Endothelial cell of umbilical vein (primary cell): ENCODE results near the gene USP33. TPM values are rescaled to one million over a fixed set of nuclear protein-coding genes. Genes with fewer than 3 reads are reported as not detected.

Experiments used
- BruUV-seq: library from RNA; stranded (reverse); fragments of 400-500 nt; replicated peaks from 2 replicates; lab custom pipeline; 2021; lab: Mats Ljungman, UMichigan
- CTCF ChIA-PET: fragments of 300-600, 350-600 bp; sonication (Branson Sonifier 250); formaldehyde crosslinking; loops from one replicate; lab custom pipeline; 2021; ENCODE audit warnings: antibody characterized with exemption, inconsistent platforms; lab: Charles Lee
- POLR2A ChIA-PET: fragments of 300-600, 350-600 bp; sonication (Branson Sonifier 250); formaldehyde crosslinking; loops from one replicate; lab custom pipeline; 2021; ENCODE audit warnings: antibody characterized with exemption, inconsistent platforms; lab: Charles Lee
- DNase-seq: peaks from one replicate; pipeline ENCODE4 v3.0.0-alpha.2; 2011; ENCODE audit warnings: low read depth, low spot score
- FAIRE-seq: peaks from 2 replicates; lab custom pipeline; 2011; peaks lifted over from hg19 to GRCh38; lab: Jason Lieb, UNC
- H2AFZ ChIP-seq: 2 replicates; pipeline ENCODE4 v1.6.0; 2012; ENCODE audit warnings: low read depth, low read length, control low read depth, inconsistent platforms
- H3K27ac ChIP-seq: 2 replicates; pipeline ENCODE4 v1.5.1; 2011; ENCODE audit warnings: low read depth, mild to moderate bottlenecking, control low read depth, low read length, moderate library complexity; ENCODE audit not compliant: insufficient read depth
- H3K27me3 ChIP-seq, 2 experiments: 2 replicates each; pipeline versions ENCODE4 v1.6.0 to v1.6.1; 2011; ENCODE audit warnings: low read length in 2 of 2, mixed read lengths in 1 of 2; ENCODE audit not compliant: control insufficient read depth in 2 of 2, insufficient read depth in 2 of 2
- H3K36me3 ChIP-seq, 2 experiments: 2 replicates in 1 of 2; 3 replicates in 1 of 2; pipeline ENCODE4 v1.5.1; 2011; ENCODE audit warnings: low read length in 2 of 2, mild to moderate bottlenecking in 1 of 2, moderate library complexity in 1 of 2; ENCODE audit not compliant: control insufficient read depth in 2 of 2, insufficient read depth in 2 of 2; ENCODE audit errors: extremely low read depth in 1 of 2
- H3K4me1 ChIP-seq: 3 replicates; pipeline ENCODE4 v1.5.1; 2011; ENCODE audit warnings: mild to moderate bottlenecking, low read length; ENCODE audit not compliant: control insufficient read depth, insufficient read depth; ENCODE audit errors: extremely low read depth
- H3K4me2 ChIP-seq: 2 replicates; pipeline ENCODE4 v1.6.1; 2011; ENCODE audit warnings: low read length, control low read depth, mixed read lengths; ENCODE audit not compliant: insufficient read depth
- H3K4me3 ChIP-seq, 3 experiments: fragments of 200-600 bp in 1 of 3; sonication (generic), shearing (Covaris generic) in 1 of 3; replicated peaks in 1 of 3; 2 replicates each; pipeline ENCODE4 v1.5.1; 2011 to 2016; ENCODE audit warnings: control low read depth in 3 of 3, low read length in 3 of 3, mild to moderate bottlenecking in 2 of 3, inconsistent platforms in 1 of 3, low read depth in 1 of 3, moderate library complexity in 1 of 3; ENCODE audit not compliant: insufficient read depth in 1 of 3
- H3K79me2 ChIP-seq: 2 replicates; pipeline ENCODE4 v1.6.0; 2012; ENCODE audit warnings: low read length, inconsistent platforms; ENCODE audit not compliant: control insufficient read depth, insufficient read depth
- H3K9ac ChIP-seq: replicated peaks from 2 replicates; pipeline ENCODE3; 2011; ENCODE audit warnings: low read length, control low read depth; ENCODE audit not compliant: insufficient read depth; ENCODE audit errors: extremely low read depth
- H3K9me1 ChIP-seq: replicated peaks from 3 replicates; pipeline ENCODE4 v1.6.0; 2011; ENCODE audit warnings: mild to moderate bottlenecking, low read length; ENCODE audit not compliant: control insufficient read depth, insufficient read depth; ENCODE audit errors: extremely low read depth
- H3K9me3 ChIP-seq: replicated peaks from 2 replicates; pipeline ENCODE4 v1.5.1; 2012; ENCODE audit warnings: low read length, inconsistent platforms; ENCODE audit not compliant: control insufficient read depth, insufficient read depth
- H4K20me1 ChIP-seq: replicated peaks from 2 replicates; pipeline ENCODE3; 2011; ENCODE audit warnings: mild to moderate bottlenecking, low read length; ENCODE audit not compliant: control insufficient read depth, insufficient read depth; ENCODE audit errors: extremely low read depth
- EZH2 ChIP-seq: IDR thresholded peaks from 2 replicates; pipeline ENCODE4 v1.6.1; 2012; ENCODE audit warnings: borderline replicate concordance, low read depth, mild to moderate bottlenecking, moderate library complexity, low read length, inconsistent platforms; ENCODE audit not compliant: severe bottlenecking
- FOS ChIP-seq: IDR thresholded peaks from 2 replicates; pipeline ENCODE4 v1.6.1; 2011; ENCODE audit warnings: mild to moderate bottlenecking, low read length, moderate library complexity, borderline replicate concordance; ENCODE audit not compliant: insufficient read depth
- GATA2 ChIP-seq: IDR thresholded peaks from 2 replicates; pipeline ENCODE4 v1.7.0; 2011; ENCODE audit warnings: low read depth, mild to moderate bottlenecking, moderate library complexity, mixed read lengths, low read length; ENCODE audit not compliant: insufficient read length, insufficient read depth
- JUN ChIP-seq: IDR thresholded peaks from 2 replicates; pipeline ENCODE4 v1.6.1; 2011; ENCODE audit warnings: borderline replicate concordance, low read depth; ENCODE audit not compliant: insufficient read length, insufficient read depth
- MYC ChIP-seq: IDR thresholded peaks from one replicate; pipeline ENCODE4 v1.6.1; 2011; ENCODE audit warnings: mild to moderate bottlenecking, low read depth, low read length
- POLR2A ChIP-seq: IDR thresholded peaks from 2 replicates; pipeline ENCODE4 v1.6.1; 2012; ENCODE audit warnings: low read depth, mild to moderate bottlenecking, control low read depth, low read length
- POLR2AphosphoS5 ChIP-seq: IDR thresholded peaks from 2 replicates; pipeline ENCODE4 v1.6.1; 2012; ENCODE audit warnings: low read depth, mild to moderate bottlenecking, control low read depth, low read length, moderate library complexity; ENCODE audit not compliant: insufficient read depth
- dilution Hi-C: fragments of 300-500 bp; cut with MboI; formaldehyde crosslinking; loops from one replicate; pipeline ENCODE4 v1.15.0; 2019; ENCODE audit warnings: low sequenced_read_pairs; ENCODE audit not compliant: extremely low pct_ligation_motif_present
- intact Hi-C: fragments of 100-400 bp; cut with micrococcal nuclease; formaldehyde crosslinking; loops from one replicate; pipeline ENCODE4 v1.10.0; 2022
- polyA plus RNA-seq, 4 experiments: library from polyadenylated mRNA; depleted of rRNA in 3 of 4; stranded (reverse) in 3 of 4; unstranded in 1 of 4; fragments of >200 nt; gene quantifications; 2 replicates each; pipeline versions ENCODE4 v1.2.1 to v1.2.3, GENCODE V29; 2011 to 2012; ENCODE audit warnings: missing spikeins in 1 of 4
- total RNA-seq: library from RNA; stranded (reverse); gene quantifications from 2 replicates; pipeline ENCODE4 v1.2.3, GENCODE V29; 2021
- TF ChIP-seq, protein P1 (sequence below): IDR thresholded peaks from 2 replicates; pipeline ENCODE4 v1.6.1; 2011; ENCODE audit not compliant: insufficient read depth, insufficient read length
- TF ChIP-seq, protein P2 (sequence below), 2 donors: IDR thresholded peaks; 1 replicate in 1 of 2; 2 replicates in 1 of 2; pipeline ENCODE4 v1.5.1; 2011; ENCODE audit warnings: low read length in 2 of 2, mild to moderate bottlenecking in 2 of 2, moderate library complexity in 2 of 2, control low read depth in 1 of 2, inconsistent platforms in 1 of 2, low read depth in 1 of 2; ENCODE audit not compliant: insufficient read depth in 1 of 2; ENCODE audit errors: extremely low read depth in 1 of 2

The USP33 gene
- total and polyA plus RNA-seq, 2 donors (not counting 3 experiments of a cell fraction or from before 2014, with no cell fraction given) = 22.5 to 46.4 TPM

DNA sequence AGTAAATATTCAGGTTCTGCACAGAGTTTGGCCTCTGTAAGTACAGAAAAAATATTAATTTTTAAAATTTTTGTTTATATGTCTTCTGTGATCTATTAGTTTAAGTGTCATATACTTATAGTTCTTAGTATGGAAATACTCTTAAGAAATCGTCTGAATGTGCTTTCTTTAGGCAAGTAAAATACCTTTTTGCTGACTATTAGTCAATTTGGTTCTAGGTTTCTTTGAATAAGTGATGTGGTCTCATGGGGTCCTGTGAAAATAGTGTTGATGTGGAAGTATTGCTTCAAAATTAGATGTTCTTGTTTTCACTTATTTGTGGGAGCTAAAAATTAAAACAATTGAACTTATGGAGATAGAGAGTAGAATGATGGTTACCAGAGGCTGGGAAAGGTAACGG lies 43.7 kb upstream of the USP33 start:
- FAIRE-seq (no peak), DNase-seq (no peak)
- Histone ChIP-seq H3K4me2 (no peak overlapping the region), H3K9me1 (no peaks in the 10 kb centered on the region), H3K27me3 (no peaks in the 10 kb centered on the region), H3K9me3 (no peaks in the 10 kb centered on the region), H3K9ac (no peak overlapping the region), H3K4me1 (peaks cover under 1% of the 10 kb centered on the region), H3K36me3 (peaks cover 3 to 4% of the 10 kb centered on the region in 2 experiments), H3K79me2 (peaks cover 3% of the 10 kb centered on the region), H4K20me1 (no peaks in the 10 kb centered on the region), H3K4me3 (no peak overlapping the region), H2AFZ (no peak overlapping the region), H3K27ac (no peak overlapping the region)
- dilution Hi-C loops (no loop called here), intact Hi-C loops (no loop called here)
- TF ChIP-seq POLR2A (no peak), FOS (no peak), JUN (no peak), MYC (no peak), GATA2 (no peak), POLR2AphosphoS5 (no peak), EZH2 (no peak)
- TF ChIP-seq, protein P1, sequence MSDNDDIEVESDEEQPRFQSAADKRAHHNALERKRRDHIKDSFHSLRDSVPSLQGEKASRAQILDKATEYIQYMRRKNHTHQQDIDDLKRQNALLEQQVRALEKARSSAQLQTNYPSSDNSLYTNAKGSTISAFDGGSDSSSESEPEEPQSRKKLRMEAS = no peak
- TF ChIP-seq, protein P2, sequence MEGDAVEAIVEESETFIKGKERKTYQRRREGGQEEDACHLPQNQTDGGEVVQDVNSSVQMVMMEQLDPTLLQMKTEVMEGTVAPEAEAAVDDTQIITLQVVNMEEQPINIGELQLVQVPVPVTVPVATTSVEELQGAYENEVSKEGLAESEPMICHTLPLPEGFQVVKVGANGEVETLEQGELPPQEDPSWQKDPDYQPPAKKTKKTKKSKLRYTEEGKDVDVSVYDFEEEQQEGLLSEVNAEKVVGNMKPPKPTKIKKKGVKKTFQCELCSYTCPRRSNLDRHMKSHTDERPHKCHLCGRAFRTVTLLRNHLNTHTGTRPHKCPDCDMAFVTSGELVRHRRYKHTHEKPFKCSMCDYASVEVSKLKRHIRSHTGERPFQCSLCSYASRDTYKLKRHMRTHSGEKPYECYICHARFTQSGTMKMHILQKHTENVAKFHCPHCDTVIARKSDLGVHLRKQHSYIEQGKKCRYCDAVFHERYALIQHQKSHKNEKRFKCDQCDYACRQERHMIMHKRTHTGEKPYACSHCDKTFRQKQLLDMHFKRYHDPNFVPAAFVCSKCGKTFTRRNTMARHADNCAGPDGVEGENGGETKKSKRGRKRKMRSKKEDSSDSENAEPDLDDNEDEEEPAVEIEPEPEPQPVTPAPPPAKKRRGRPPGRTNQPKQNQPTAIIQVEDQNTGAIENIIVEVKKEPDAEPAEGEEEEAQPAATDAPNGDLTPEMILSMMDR (IDR thresholded peaks at IDR 0.05; ENCODE audit: extremely low read depth in 1 of 2, insufficient read depth in 1 of 2, low read depth in 1 of 2, low read length in 2 of 2) = no peak
- POLR2A ChIA-PET = no interaction called here
- CTCF ChIA-PET = interaction anchor here (1.2 kb wide), 1 partner anchor 11 kb away, joined by 4 read pairs; no protein-coding TSS in a partner anchor
- BruUV-seq = no TSS peak
